Endodermal cell (in vitro differentiated cells): ENCODE data around the gene MEP1B. TPM values are rescaled to one million over a fixed set of nuclear protein-coding genes. Genes with fewer than 3 reads are reported as not detected.

Experiments
- DNase-seq: peaks from one replicate; pipeline ENCODE4 v3.0.0-alpha.2; 2017
- H3K27ac ChIP-seq: 2 replicates; pipeline ENCODE4 v1.5.1; 2013; ENCODE audit warnings: mild to moderate bottlenecking, low read depth, low read length, moderate library complexity
- H3K27me3 ChIP-seq: 2 replicates; pipeline ENCODE4 v1.6.1; 2013; ENCODE audit warnings: mild to moderate bottlenecking, low read length, moderate library complexity; ENCODE audit not compliant: insufficient read depth, control insufficient read depth, poor library complexity, severe bottlenecking
- H3K36me3 ChIP-seq: 2 replicates; pipeline ENCODE4 v1.7.0; 2013; ENCODE audit warnings: mild to moderate bottlenecking, low read length, moderate library complexity; ENCODE audit not compliant: control insufficient read depth, insufficient read depth
- H3K4me1 ChIP-seq: one replicate; pipeline ENCODE4 v1.7.0; 2013; ENCODE audit warnings: low read length; ENCODE audit not compliant: control insufficient read depth, insufficient read depth
- H3K4me3 ChIP-seq: 2 replicates; pipeline ENCODE4 v1.5.1; 2013; ENCODE audit warnings: mild to moderate bottlenecking, low read length, moderate library complexity
- H3K9ac ChIP-seq: 2 replicates; pipeline ENCODE4 v1.6.1; 2013; ENCODE audit warnings: mild to moderate bottlenecking, low read length, moderate library complexity; ENCODE audit not compliant: poor library complexity, severe bottlenecking; ENCODE audit errors: extremely low read depth
- H3K9me3 ChIP-seq: 2 replicates; pipeline ENCODE4 v1.6.1; 2013; ENCODE audit warnings: mild to moderate bottlenecking, low read length, moderate library complexity; ENCODE audit not compliant: control insufficient read depth
- H3K27ac Mint-ChIP-seq: 2 replicates; pipeline ENCODE4 v1.8.0; 2020; ENCODE audit warnings: mixed read lengths
- H3K27me3 Mint-ChIP-seq: 2 replicates; pipeline ENCODE4 v1.8.0; 2021; ENCODE audit warnings: mild to moderate bottlenecking, mixed read lengths; ENCODE audit not compliant: insufficient read depth
- H3K36me3 Mint-ChIP-seq: 2 replicates; pipeline ENCODE4 v1.8.0; 2020; ENCODE audit warnings: low read depth, mixed read lengths
- H3K4me1 Mint-ChIP-seq: 2 replicates; pipeline ENCODE4 v1.8.0; 2020; ENCODE audit warnings: mixed read lengths
- H3K4me3 Mint-ChIP-seq: 2 replicates; pipeline ENCODE4 v1.8.0; 2020; ENCODE audit warnings: mild to moderate bottlenecking, moderate library complexity, mixed read lengths
- H3K9me3 Mint-ChIP-seq: 2 replicates; pipeline ENCODE4 v1.8.0; 2020; ENCODE audit warnings: mild to moderate bottlenecking, mixed read lengths
- WGBS, 2 experiments: methylation state at CpG; one replicate each; pipeline versions ENCODE4 v1.1.5 to v1.1.7; 2013; ENCODE audit warnings: missing lambda C conversion rate in 2 of 2, mixed read lengths in 1 of 2; ENCODE audit not compliant: insufficient coverage in 1 of 2, insufficient read length in 1 of 2; 5-methylcytosine and 5-hydroxymethylcytosine counted together
- total RNA-seq, 2 donors: library from RNA; stranded (reverse); fragmentation: NEBNext Ultra II Directional in 1 of 2; extraction: Animal tissue kit (Norgen Biotek cat#: 25700) in 1 of 2; gene quantifications; 2 replicates in 1 of 2; 3 replicates in 1 of 2; pipeline ENCODE4 v1.2.1, GENCODE V29; 2021
- TF ChIP-seq, protein P1 (sequence below): fragments of 200-600 bp; sonication (generic); conservative IDR thresholded peaks from 2 replicates; pipeline ENCODE4 v1.5.0; 2021; ENCODE audit warnings: antibody characterized with exemption, mild to moderate bottlenecking

MEP1B gene
- total RNA-seq, 2 donors from 2014 or later, result not detected

DNA sequence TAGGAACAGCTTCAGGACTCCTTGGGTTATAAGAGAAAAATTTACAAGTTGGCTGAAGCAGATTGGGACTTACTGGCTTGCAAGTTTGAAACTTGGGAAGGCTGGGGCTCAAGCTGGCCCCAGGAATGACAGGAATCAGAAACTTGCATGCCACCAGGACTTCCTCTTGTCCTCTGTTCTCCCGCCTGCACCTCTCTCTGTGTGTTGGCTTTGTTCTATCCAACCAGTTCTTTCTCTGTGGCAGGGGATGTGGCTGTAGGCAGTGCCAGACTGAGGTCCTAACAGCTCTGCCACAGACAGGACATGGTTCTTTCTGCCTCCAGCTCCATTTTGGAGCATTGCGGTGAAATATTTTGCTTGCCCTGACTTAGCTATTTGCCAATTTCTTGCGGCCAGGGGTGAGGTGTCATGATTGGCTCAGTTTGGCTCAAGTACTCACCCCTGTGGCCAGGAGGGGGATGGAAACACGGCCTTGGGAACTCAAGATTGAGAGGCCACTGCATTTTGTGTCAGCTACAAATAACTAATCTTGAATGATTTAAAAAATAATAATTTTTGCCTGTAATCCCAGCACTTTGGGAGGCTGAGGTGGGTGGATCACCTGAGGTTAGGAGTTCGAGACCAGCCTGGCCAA is 48.9 kb downstream of the MEP1B start:
- no peak overlapping the region for H3K27ac Mint-ChIP-seq
- Histone ChIP-seq H3K9me3 (peaks cover 12% of the 10 kb centered on the region), H3K4me1 (no peaks in the 10 kb centered on the region), H3K27ac (no peak overlapping the region), H3K9ac (no peak overlapping the region), H3K36me3 (no peaks in the 10 kb centered on the region), H3K27me3 (no peaks in the 10 kb centered on the region), H3K4me3 (no peak overlapping the region)
- H3K36me3 Mint-ChIP-seq, result peaks cover 2% of the 10 kb centered on the region
- H3K4me1 Mint-ChIP-seq, result peaks cover 5% of the 10 kb centered on the region
- H3K4me3 Mint-ChIP-seq, result no peak overlapping the region
- WGBS, 2 experiments, result 87% methylated on average over 5 of the region's 5 CpGs; no CpG with 5 or more reads in 1 of the 2 experiments
- peaks cover 1% of the 10 kb centered on the region for H3K27me3 Mint-ChIP-seq
- peak; percentile 62 for DNase-seq
- TF ChIP-seq, protein P1, sequence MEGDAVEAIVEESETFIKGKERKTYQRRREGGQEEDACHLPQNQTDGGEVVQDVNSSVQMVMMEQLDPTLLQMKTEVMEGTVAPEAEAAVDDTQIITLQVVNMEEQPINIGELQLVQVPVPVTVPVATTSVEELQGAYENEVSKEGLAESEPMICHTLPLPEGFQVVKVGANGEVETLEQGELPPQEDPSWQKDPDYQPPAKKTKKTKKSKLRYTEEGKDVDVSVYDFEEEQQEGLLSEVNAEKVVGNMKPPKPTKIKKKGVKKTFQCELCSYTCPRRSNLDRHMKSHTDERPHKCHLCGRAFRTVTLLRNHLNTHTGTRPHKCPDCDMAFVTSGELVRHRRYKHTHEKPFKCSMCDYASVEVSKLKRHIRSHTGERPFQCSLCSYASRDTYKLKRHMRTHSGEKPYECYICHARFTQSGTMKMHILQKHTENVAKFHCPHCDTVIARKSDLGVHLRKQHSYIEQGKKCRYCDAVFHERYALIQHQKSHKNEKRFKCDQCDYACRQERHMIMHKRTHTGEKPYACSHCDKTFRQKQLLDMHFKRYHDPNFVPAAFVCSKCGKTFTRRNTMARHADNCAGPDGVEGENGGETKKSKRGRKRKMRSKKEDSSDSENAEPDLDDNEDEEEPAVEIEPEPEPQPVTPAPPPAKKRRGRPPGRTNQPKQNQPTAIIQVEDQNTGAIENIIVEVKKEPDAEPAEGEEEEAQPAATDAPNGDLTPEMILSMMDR, result peak; percentile 33
- peaks cover 7% of the 10 kb centered on the region for H3K9me3 Mint-ChIP-seq

DNA sequence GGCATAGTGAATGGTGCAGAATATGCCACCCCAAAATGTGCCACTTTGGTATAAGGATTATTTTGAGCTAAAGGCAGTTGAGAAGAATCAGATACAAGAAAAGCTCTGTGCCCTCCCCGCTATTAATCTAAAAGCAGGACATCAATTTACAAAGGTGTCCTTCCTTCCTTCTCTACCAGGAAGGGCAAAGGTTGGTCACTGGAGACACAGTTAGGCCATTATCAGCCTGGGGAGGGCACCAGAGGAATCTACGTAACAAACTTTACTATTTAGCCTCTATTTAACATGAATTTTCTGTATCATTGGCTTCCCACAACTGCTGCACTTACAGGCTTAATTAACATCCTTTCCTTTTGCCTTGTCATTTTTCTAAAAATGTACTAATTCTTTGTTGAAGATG is 52.6 kb downstream of the MEP1B start:
- Histone ChIP-seq H3K9me3 (no peaks in the 10 kb centered on the region), H3K27me3 (no peaks in the 10 kb centered on the region), H3K36me3 (no peaks in the 10 kb centered on the region), H3K9ac (no peak overlapping the region), H3K27ac (no peak overlapping the region), H3K4me1 (no peaks in the 10 kb centered on the region), H3K4me3 (no peak overlapping the region)
- no peaks in the 10 kb centered on the region for H3K9me3 Mint-ChIP-seq
- no peak overlapping the region for H3K27ac Mint-ChIP-seq
- no peak overlapping the region for H3K4me3 Mint-ChIP-seq
- no peaks in the 10 kb centered on the region for H3K36me3 Mint-ChIP-seq
- no peaks in the 10 kb centered on the region for H3K27me3 Mint-ChIP-seq
- no peak for DNase-seq
- WGBS, 2 experiments, result 92 to 100% methylated on average over 1 to 2 of the region's 2 CpGs
- TF ChIP-seq, protein P1, result peak; percentile 19
- H3K4me1 Mint-ChIP-seq, result peaks cover 5% of the 10 kb centered on the region

DNA sequence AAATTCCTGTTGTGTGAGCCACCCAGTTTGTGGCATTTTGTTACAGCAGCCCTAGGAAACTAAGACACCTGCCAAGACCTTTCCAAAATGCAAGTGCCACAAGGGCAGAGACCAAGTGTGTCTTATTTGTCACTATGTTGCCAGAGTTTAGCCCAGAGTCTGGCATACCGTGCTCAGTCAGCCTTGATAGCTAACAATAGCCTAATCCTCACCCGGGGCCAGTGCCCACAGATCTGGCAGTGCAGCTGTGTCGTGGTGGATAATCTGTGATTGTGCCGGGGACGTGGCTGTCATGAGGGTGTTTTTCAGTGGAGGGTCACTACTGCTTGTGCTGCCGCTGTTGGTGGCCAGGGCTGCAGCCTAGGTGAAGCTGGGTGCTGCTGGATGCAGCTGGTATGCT is 53.5 kb downstream of the MEP1B start:
- 89 to 93% methylated on average over 2 to 6 of the region's 6 CpGs for WGBS, 2 experiments
- Mint-ChIP-seq H3K4me3 (no peak overlapping the region), H3K27ac (no peak overlapping the region), H3K4me1 (peaks cover 5% of the 10 kb centered on the region), H3K27me3 (no peaks in the 10 kb centered on the region), H3K9me3 (no peaks in the 10 kb centered on the region), H3K36me3 (no peaks in the 10 kb centered on the region)
- Histone ChIP-seq H3K27me3 (no peaks in the 10 kb centered on the region), H3K27ac (no peak overlapping the region), H3K4me1 (no peaks in the 10 kb centered on the region), H3K4me3 (no peak overlapping the region), H3K9me3 (no peaks in the 10 kb centered on the region), H3K36me3 (no peaks in the 10 kb centered on the region), H3K9ac (no peak overlapping the region)
- DNase-seq, result no peak
- TF ChIP-seq, protein P1, result no peak
